Measurements from ENCODE around the gene RNF41. TPM values are rescaled to one million over a fixed set of nuclear protein-coding genes. Genes with fewer than 3 reads are reported as not detected.

Gene RNF41
- total and polyA plus RNA-seq, 2 of the 13 experiments (the other 11 are each of a cell fraction or from before 2014, with no cell fraction given): 27.1 to 39.4 TPM

DNA sequence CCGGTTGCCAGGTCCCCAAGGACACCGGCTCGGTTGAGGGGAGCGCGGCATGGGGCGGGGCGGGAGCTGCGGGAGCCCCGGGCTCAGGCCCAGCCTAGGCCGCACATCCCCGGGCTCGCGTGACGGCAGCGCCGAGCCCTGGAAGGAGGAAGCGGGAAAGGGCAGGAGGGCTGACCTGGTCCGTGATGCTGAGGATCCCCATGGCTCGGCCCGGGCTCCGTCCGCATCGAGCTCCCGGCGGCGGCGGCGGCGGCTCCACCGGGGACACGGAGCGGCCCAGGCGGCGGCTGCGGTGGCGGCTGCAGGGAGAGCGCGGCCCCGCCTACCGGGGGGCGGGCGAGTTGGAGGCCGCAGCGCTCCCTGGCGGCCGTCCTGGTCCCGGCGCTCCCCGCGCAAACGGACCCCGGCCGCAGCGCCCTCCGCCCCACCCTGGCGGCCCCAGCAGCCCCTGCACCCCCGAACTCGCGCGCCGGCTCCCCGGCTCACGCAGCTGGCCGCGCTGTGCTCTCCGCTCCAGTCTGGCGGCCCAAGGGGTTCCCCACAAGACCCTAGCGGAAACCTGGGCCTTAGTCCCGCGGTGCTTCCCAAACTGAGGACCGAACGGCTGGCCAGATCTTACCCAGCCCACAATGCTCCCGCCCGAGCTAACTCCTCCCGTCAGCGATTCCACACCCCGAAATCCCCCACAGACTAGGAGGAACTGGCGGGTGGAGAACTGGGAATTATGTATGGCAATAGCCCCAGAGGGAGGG lies 36.5 kb upstream of the RNF41 start, which contains the start of gene ANKRD52 (continued):
- TF ChIP-seq, protein P1, sequence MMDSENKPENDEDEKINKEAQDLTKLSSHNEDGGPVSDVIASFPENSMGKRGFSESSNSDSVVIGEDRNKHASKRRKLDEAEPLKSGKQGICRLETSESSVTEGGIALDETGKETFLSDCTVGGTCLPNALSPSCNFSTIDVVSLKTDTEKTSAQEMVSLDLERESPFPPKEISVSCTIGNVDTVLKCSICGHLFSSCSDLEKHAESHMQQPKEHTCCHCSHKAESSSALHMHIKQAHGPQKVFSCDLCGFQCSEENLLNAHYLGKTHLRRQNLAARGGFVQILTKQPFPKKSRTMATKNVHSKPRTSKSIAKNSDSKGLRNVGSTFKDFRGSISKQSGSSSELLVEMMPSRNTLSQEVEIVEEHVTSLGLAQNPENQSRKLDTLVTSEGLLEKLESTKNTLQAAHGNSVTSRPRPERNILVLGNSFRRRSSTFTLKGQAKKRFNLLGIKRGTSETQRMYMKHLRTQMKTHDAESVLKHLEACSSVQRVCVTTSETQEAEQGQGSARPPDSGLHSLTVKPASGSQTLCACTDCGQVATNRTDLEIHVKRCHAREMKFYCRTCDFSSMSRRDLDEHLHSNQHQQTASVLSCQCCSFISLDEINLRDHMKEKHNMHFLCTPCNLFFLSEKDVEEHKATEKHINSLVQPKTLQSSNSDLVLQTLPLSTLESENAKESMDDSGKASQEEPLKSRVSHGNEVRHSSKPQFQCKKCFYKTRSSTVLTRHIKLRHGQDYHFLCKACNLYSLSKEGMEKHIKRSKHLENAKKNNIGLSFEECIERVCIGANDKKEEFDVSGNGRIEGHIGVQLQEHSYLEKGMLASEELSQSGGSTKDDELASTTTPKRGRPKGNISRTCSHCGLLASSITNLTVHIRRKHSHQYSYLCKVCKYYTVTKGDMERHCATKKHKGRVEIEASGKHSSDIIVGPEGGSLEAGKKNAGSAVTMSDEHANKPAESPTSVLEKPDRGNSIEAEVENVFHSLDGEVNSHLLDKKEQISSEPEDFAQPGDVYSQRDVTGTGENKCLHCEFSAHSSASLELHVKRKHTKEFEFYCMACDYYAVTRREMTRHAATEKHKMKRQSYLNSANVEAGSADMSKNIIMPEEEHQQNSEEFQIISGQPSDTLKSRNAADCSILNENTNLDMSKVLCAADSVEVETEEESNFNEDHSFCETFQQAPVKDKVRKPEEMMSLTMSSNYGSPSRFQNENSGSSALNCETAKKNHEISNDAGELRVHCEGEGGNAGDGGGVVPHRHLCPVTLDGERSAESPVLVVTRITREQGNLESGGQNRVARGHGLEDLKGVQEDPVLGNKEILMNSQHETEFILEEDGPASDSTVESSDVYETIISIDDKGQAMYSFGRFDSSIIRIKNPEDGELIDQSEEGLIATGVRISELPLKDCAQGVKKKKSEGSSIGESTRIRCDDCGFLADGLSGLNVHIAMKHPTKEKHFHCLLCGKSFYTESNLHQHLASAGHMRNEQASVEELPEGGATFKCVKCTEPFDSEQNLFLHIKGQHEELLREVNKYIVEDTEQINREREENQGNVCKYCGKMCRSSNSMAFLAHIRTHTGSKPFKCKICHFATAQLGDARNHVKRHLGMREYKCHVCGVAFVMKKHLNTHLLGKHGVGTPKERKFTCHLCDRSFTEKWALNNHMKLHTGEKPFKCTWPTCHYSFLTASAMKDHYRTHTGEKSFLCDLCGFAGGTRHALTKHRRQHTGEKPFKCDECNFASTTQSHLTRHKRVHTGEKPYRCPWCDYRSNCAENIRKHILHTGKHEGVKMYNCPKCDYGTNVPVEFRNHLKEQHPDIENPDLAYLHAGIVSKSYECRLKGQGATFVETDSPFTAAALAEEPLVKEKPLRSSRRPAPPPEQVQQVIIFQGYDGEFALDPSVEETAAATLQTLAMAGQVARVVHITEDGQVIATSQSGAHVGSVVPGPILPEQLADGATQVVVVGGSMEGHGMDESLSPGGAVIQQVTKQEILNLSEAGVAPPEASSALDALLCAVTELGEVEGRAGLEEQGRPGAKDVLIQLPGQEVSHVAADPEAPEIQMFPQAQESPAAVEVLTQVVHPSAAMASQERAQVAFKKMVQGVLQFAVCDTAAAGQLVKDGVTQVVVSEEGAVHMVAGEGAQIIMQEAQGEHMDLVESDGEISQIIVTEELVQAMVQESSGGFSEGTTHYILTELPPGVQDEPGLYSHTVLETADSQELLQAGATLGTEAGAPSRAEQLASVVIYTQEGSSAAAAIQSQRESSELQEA (CRISPR knock-in tag; IDR thresholded peaks at IDR 0.05; ENCODE audit: not compliant biosample characterization): no peak
- TF ChIP-seq MEF2D (CRISPR knock-in tag; IDR thresholded peaks at IDR 0.05) (no peak), ZNF460 (CRISPR knock-in tag; IDR thresholded peaks at IDR 0.05; ENCODE audit: borderline replicate concordance) (no peak), ZNF777 (CRISPR knock-in tag; IDR thresholded peaks at IDR 0.05) (peak; percentile 15; the same call in 1 of the 2 replicates), RBM39 (IDR thresholded peaks at IDR 0.05; ENCODE audit: low read depth, low read length, poor library complexity, severe bottlenecking) (no peak), ZNF124 (CRISPR knock-in tag; IDR thresholded peaks at IDR 0.05) (no peak), ZNF3 (CRISPR knock-in tag; IDR thresholded peaks at IDR 0.05) (no peak), ZKSCAN8 (CRISPR knock-in tag; IDR thresholded peaks at IDR 0.05; ENCODE audit: borderline replicate concordance) (no peak), KLF12 (CRISPR knock-in tag; IDR thresholded peaks at IDR 0.05; ENCODE audit: borderline replicate concordance) (peak; percentile 65; the same call in 1 of the 2 replicates), ZBTB4 (CRISPR knock-in tag; IDR thresholded peaks at IDR 0.05; ENCODE audit: borderline replicate concordance) (no peak), ELF4 (CRISPR knock-in tag; IDR thresholded peaks at IDR 0.05; ENCODE audit: borderline replicate concordance) (no peak)
- TF ChIP-seq, protein P2, sequence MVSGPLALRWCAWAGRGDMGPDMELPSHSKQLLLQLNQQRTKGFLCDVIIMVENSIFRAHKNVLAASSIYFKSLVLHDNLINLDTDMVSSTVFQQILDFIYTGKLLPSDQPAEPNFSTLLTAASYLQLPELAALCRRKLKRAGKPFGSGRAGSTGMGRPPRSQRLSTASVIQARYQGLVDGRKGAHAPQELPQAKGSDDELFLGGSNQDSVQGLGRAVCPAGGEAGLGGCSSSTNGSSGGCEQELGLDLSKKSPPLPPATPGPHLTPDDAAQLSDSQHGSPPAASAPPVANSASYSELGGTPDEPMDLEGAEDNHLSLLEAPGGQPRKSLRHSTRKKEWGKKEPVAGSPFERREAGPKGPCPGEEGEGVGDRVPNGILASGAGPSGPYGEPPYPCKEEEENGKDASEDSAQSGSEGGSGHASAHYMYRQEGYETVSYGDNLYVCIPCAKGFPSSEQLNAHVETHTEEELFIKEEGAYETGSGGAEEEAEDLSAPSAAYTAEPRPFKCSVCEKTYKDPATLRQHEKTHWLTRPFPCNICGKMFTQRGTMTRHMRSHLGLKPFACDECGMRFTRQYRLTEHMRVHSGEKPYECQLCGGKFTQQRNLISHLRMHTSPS (CRISPR knock-in tag; IDR thresholded peaks at IDR 0.05; ENCODE audit: low read depth): no peak
- TF ChIP-seq, protein P3, sequence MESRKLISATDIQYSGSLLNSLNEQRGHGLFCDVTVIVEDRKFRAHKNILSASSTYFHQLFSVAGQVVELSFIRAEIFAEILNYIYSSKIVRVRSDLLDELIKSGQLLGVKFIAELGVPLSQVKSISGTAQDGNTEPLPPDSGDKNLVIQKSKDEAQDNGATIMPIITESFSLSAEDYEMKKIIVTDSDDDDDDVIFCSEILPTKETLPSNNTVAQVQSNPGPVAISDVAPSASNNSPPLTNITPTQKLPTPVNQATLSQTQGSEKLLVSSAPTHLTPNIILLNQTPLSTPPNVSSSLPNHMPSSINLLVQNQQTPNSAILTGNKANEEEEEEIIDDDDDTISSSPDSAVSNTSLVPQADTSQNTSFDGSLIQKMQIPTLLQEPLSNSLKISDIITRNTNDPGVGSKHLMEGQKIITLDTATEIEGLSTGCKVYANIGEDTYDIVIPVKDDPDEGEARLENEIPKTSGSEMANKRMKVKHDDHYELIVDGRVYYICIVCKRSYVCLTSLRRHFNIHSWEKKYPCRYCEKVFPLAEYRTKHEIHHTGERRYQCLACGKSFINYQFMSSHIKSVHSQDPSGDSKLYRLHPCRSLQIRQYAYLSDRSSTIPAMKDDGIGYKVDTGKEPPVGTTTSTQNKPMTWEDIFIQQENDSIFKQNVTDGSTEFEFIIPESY (CRISPR knock-in tag; IDR thresholded peaks at IDR 0.05): no peak

All from HepG2 (cell line).